HepG2 (cell line): ENCODE data around the gene CRTC2. TPM values are rescaled to one million over a fixed set of nuclear protein-coding genes. Genes with fewer than 3 reads are reported as not detected.

Experiments
- ARNT2 ChIP-seq: sonication (generic); formaldehyde crosslinking; IDR thresholded peaks from 2 replicates; pipeline ENCODE4 v1.8.0; 2022; ENCODE audit warnings: mild to moderate bottlenecking, low read depth, missing genetic modification reagents, moderate library complexity
- ATAD3A ChIP-seq: sonication (generic); formaldehyde crosslinking; IDR thresholded peaks from 2 replicates; pipeline ENCODE4 v1.4.0; 2020; ENCODE audit warnings: missing genetic modification reagents
- ERF ChIP-seq: IDR thresholded peaks from 2 replicates; pipeline ENCODE4 v1.6.1; 2018; ENCODE audit warnings: missing biosample characterization, missing genetic modification reagents
- ETV6 ChIP-seq: sonication (generic); formaldehyde crosslinking; conservative IDR thresholded peaks from 2 replicates; pipeline ENCODE4 v1.4.0; 2020; ENCODE audit warnings: missing genetic modification reagents
- GATAD1 ChIP-seq: IDR thresholded peaks from 2 replicates; pipeline ENCODE4 v1.6.1; 2016; ENCODE audit warnings: missing genetic modification reagents, missing compliant biosample characterization
- HCFC1 ChIP-seq: fragments of 150-350 bp; IDR thresholded peaks from 2 replicates; pipeline ENCODE4 v1.6.1; 2014; ENCODE audit warnings: low read depth, low read length
- JUND ChIP-seq: sonication (generic); formaldehyde crosslinking; IDR thresholded peaks from 2 replicates; pipeline ENCODE4 v1.8.0; 2022; ENCODE audit warnings: mild to moderate bottlenecking, missing genetic modification reagents
- KLF9 ChIP-seq: IDR thresholded peaks from 2 replicates; pipeline ENCODE4 v1.6.1; 2016; ENCODE audit warnings: low read depth
- KMT2B ChIP-seq: IDR thresholded peaks from 2 replicates; pipeline ENCODE4 v1.6.1; 2016; ENCODE audit warnings: missing genetic modification reagents, missing compliant biosample characterization
- MXI1 ChIP-seq: IDR thresholded peaks from 3 replicates; pipeline ENCODE4 v1.6.1; 2012; ENCODE audit warnings: low read depth, low read length, inconsistent platforms, borderline replicate concordance
- PHF20 ChIP-seq: sonication (generic); formaldehyde crosslinking; IDR thresholded peaks from 2 replicates; pipeline ENCODE4 v1.5.0; 2020; ENCODE audit warnings: mild to moderate bottlenecking, missing genetic modification reagents
- RARA ChIP-seq: IDR thresholded peaks from 2 replicates; pipeline ENCODE4 v1.6.1; 2016; ENCODE audit warnings: missing genetic modification reagents, missing compliant biosample characterization
- SALL1 ChIP-seq: sonication (generic); formaldehyde crosslinking; IDR thresholded peaks from 2 replicates; pipeline ENCODE4 v1.8.0; 2022; ENCODE audit warnings: mild to moderate bottlenecking, missing genetic modification reagents
- SATB2 ChIP-seq: sonication (generic); formaldehyde crosslinking; IDR thresholded peaks from 2 replicates; pipeline ENCODE4 v1.5.0; 2020; ENCODE audit warnings: missing genetic modification reagents
- SP4 ChIP-seq: sonication (generic); formaldehyde crosslinking; IDR thresholded peaks from 2 replicates; pipeline ENCODE4 v1.8.1; 2023; ENCODE audit warnings: mild to moderate bottlenecking, missing genetic modification reagents
- XRCC5 ChIP-seq: fragments of 200-400 bp; formaldehyde crosslinking; optimal IDR thresholded peaks from 2 replicates; pipeline ENCODE3; 2017; ENCODE audit warnings: mild to moderate bottlenecking, low read length
- YEATS2 ChIP-seq: sonication (generic); formaldehyde crosslinking; IDR thresholded peaks from 2 replicates; pipeline ENCODE4 v1.4.0; 2020; ENCODE audit warnings: missing genetic modification reagents, borderline replicate concordance
- ZEB1 ChIP-seq: IDR thresholded peaks from 2 replicates; pipeline ENCODE4 v1.6.1; 2012; ENCODE audit warnings: mild to moderate bottlenecking, low read depth, inconsistent platforms; ENCODE audit not compliant: insufficient replicate concordance
- ZFP62 ChIP-seq: sonication (generic); formaldehyde crosslinking; IDR thresholded peaks from 2 replicates; pipeline ENCODE4 v1.4.0; 2020; ENCODE audit warnings: missing genetic modification reagents
- ZNF230 ChIP-seq: sonication (generic); formaldehyde crosslinking; IDR thresholded peaks from 2 replicates; pipeline ENCODE4 v1.4.0; 2020; ENCODE audit warnings: mild to moderate bottlenecking, missing genetic modification reagents
- ZNF256 ChIP-seq: sonication (generic); formaldehyde crosslinking; conservative IDR thresholded peaks from 2 replicates; pipeline ENCODE4 v1.4.0; 2020; ENCODE audit warnings: missing genetic modification reagents
- ZNF501 ChIP-seq: sonication (generic); formaldehyde crosslinking; IDR thresholded peaks from 2 replicates; pipeline ENCODE4 v1.5.1; 2020; ENCODE audit warnings: mild to moderate bottlenecking, moderate library complexity, missing genetic modification reagents
- ZNF614 ChIP-seq: IDR thresholded peaks from 2 replicates; pipeline ENCODE4 v1.6.1; 2018; ENCODE audit warnings: missing biosample characterization, missing genetic modification reagents, inconsistent platforms, borderline replicate concordance
- ZNF616 ChIP-seq: sonication (generic); formaldehyde crosslinking; IDR thresholded peaks from 2 replicates; pipeline ENCODE4 v1.5.0; 2020; ENCODE audit warnings: low read depth, mild to moderate bottlenecking, missing genetic modification reagents
- ZNF788 ChIP-seq: sonication (generic); formaldehyde crosslinking; IDR thresholded peaks from 2 replicates; pipeline ENCODE4 v1.5.0; 2020; ENCODE audit warnings: mild to moderate bottlenecking, missing genetic modification reagents, borderline replicate concordance
- polyA plus RNA-seq, 8 experiments: library from polyadenylated mRNA; depleted of rRNA in 3 of 8; stranded (reverse) in 7 of 8; unstranded in 1 of 8; fragments of >200 nt; fragmentation: Illumina TruSeq in 4 of 8; extraction: Trizol in 4 of 8; gene quantifications; 2 replicates each; pipeline versions ENCODE4 v1.2.1 to v1.2.3, GENCODE V29; 2011 to 2016; ENCODE audit warnings: low read depth in 4 of 8, missing spikeins in 1 of 8, mixed read lengths in 1 of 8; ENCODE audit not compliant: insufficient read depth in 1 of 8
- total RNA-seq, 5 experiments: library from RNA; depleted of rRNA; stranded (reverse); fragments of >200 nt; fragmentation: Illumina TruSeq; extraction: Trizol; gene quantifications; 2 replicates each; pipeline ENCODE4 v1.2.3, GENCODE V29; 2016; ENCODE audit warnings: low read depth in 1 of 5
- TF ChIP-seq, protein P1 (sequence below): sonication (generic); formaldehyde crosslinking; conservative IDR thresholded peaks from 2 replicates; pipeline ENCODE4 v1.4.0; 2020; ENCODE audit warnings: missing genetic modification reagents
- TF ChIP-seq, protein P2 (sequence below): sonication (generic); formaldehyde crosslinking; IDR thresholded peaks from 2 replicates; pipeline ENCODE4 v1.4.0; 2020; ENCODE audit warnings: low read depth, missing genetic modification reagents

CRTC2 gene
- total and polyA plus RNA-seq, 2 of the 13 experiments (the other 11 are each of a cell fraction or from before 2014, with no cell fraction given), result 6.1 to 26.7 TPM

DNA sequence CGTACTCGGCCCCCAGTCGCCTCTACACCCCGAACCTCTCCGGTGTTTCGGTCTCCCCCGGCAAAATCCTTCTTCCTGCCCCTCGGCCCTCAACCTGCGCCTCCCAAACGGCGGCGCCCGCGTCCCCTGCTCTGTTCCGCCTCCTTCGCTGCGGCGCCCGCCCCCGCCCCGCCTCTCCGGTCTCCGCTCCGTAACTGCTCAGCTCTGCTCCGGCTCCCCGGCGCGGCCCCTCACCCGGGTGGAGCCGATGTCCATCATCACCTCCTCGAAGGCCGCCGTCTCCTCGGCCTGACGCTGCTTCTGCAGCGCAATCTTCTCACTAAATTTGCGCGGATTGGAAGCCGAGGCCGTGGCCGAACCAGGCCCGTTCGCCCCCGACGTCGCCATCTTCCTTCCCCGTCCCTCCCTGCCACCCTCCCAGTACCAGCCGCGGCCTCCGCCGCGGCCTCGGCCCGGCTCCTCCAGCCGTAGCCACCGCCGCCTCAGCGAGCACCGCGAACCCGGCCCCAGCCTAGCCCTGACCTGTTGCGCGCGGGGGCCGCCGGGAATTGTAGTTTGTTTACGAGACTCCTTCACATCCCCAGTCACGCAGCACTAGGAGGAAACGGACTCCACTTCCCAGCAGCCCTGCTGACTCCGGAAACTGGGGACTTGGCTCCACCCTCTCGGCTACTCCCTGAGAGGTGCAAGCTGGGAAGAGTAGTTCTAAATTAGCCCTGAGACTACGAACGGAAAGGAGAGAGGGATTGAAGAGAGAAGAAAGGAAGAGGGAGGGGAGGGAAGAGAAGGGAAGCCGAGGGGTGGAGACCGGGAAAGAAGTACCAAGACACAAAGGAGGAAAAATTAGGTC lies at the start of gene CRTC2 (continued):
- TF ChIP-seq MXI1 (peak; percentile 84; the same call in 1 of the 3 replicates), ATAD3A (CRISPR knock-in tag) (no peak), KMT2B (peak; percentile 68; the same call in 1 of the 2 replicates), XRCC5 (peak; percentile 36), ZEB1 (peak; percentile 56), ZNF256 (peak; percentile 88), ZNF788 (CRISPR knock-in tag) (peak; percentile 83), ZNF614 (CRISPR knock-in tag) (0 out of 2 replicates have a peak, but pooled peaks have one; percentile 31), KLF9 (CRISPR knock-in tag) (0 out of 2 replicates have a peak, but pooled peaks have one; percentile 26), ARNT2 (CRISPR knock-in tag) (peak; percentile 53; the same call in 1 of the 2 replicates), SP4 (CRISPR knock-in tag) (peak; percentile 93), ERF (CRISPR knock-in tag) (peak; percentile 75; the same call in 1 of the 2 replicates), ETV6 (CRISPR knock-in tag) (no peak; the same call in 1 of the 2 replicates), JUND (CRISPR knock-in tag) (0 out of 2 replicates have a peak, but pooled peaks have one; percentile 32), YEATS2 (CRISPR knock-in tag) (peak; percentile 59; the same call in 1 of the 2 replicates), SATB2 (CRISPR knock-in tag) (0 out of 2 replicates have a peak, but pooled peaks have one; percentile 36), ZNF616 (0 out of 2 replicates have a peak, but pooled peaks have one; percentile 32), ZNF230 (CRISPR knock-in tag) (peak; percentile 29; the same call in 1 of the 2 replicates), ZNF501 (CRISPR knock-in tag) (peak; percentile 65; the same call in 1 of the 2 replicates), GATAD1 (CRISPR knock-in tag) (peak; percentile 82), SALL1 (CRISPR knock-in tag) (peak; percentile 58; the same call in 1 of the 2 replicates), ZFP62 (peak; percentile 87; the same call in 1 of the 2 replicates), RARA (CRISPR knock-in tag) (peak; percentile 13; the same call in 1 of the 2 replicates), PHF20 (peak; percentile 57), HCFC1 (peak; percentile 99)
- TF ChIP-seq, protein P1, sequence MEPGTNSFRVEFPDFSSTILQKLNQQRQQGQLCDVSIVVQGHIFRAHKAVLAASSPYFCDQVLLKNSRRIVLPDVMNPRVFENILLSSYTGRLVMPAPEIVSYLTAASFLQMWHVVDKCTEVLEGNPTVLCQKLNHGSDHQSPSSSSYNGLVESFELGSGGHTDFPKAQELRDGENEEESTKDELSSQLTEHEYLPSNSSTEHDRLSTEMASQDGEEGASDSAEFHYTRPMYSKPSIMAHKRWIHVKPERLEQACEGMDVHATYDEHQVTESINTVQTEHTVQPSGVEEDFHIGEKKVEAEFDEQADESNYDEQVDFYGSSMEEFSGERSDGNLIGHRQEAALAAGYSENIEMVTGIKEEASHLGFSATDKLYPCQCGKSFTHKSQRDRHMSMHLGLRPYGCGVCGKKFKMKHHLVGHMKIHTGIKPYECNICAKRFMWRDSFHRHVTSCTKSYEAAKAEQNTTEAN (CRISPR knock-in tag), result peak; percentile 43; the same call in 1 of the 2 replicates
- TF ChIP-seq, protein P2, sequence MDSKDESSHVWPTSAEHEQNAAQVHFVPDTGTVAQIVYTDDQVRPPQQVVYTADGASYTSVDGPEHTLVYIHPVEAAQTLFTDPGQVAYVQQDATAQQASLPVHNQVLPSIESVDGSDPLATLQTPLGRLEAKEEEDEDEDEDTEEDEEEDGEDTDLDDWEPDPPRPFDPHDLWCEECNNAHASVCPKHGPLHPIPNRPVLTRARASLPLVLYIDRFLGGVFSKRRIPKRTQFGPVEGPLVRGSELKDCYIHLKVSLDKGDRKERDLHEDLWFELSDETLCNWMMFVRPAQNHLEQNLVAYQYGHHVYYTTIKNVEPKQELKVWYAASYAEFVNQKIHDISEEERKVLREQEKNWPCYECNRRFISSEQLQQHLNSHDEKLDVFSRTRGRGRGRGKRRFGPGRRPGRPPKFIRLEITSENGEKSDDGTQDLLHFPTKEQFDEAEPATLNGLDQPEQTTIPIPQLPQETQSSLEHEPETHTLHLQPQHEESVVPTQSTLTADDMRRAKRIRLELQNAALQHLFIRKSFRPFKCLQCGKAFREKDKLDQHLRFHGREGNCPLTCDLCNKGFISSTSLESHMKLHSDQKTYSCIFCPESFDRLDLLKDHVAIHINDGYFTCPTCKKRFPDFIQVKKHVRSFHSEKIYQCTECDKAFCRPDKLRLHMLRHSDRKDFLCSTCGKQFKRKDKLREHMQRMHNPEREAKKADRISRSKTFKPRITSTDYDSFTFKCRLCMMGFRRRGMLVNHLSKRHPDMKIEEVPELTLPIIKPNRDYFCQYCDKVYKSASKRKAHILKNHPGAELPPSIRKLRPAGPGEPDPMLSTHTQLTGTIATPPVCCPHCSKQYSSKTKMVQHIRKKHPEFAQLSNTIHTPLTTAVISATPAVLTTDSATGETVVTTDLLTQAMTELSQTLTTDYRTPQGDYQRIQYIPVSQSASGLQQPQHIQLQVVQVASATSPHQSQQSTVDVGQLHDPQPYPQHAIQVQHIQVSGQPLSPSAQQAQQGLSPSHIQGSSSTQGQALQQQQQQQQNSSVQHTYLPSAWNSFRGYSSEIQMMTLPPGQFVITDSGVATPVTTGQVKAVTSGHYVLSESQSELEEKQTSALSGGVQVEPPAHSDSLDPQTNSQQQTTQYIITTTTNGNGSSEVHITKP (CRISPR knock-in tag), result no peak
